A673 (cell line): ENCODE results near the gene CARD19. TPM values are rescaled to one million over a fixed set of nuclear protein-coding genes. Genes with fewer than 3 reads are reported as not detected.

Experiments used
- BruUV-seq: library from RNA; stranded (reverse); fragments of 400-500 nt; replicated peaks from 2 replicates; lab custom pipeline; 2021; lab: Mats Ljungman, UMichigan
- CTCF ChIA-PET: fragments of 300-600 bp; sonication (Branson Sonifier 250); formaldehyde crosslinking; loops from one replicate; lab custom pipeline; 2022; ENCODE audit warnings: antibody characterized with exemption; lab: Charles Lee
- POLR2A ChIA-PET: fragments of 300-600 bp; sonication (Branson Sonifier 250); formaldehyde crosslinking; loops from one replicate; lab custom pipeline; 2022; ENCODE audit warnings: antibody characterized with exemption; ENCODE audit not compliant: low non-redundant PET; lab: Charles Lee
- DNase-seq: peaks from one replicate; pipeline ENCODE4 v3.0.0-alpha.2; 2015; ENCODE audit warnings: low spot score
- H3K27ac ChIP-seq: fragments of 200-600 bp; sonication (generic); 2 replicates; pipeline ENCODE4 v1.5.1; 2016; ENCODE audit warnings: mixed run types, low read depth, mild to moderate bottlenecking, mixed read lengths, antibody characterized with exemption, low read length; ENCODE audit not compliant: poor library complexity, severe bottlenecking
- H3K27me3 ChIP-seq: fragments of 200-600 bp; sonication (generic); replicated peaks from 2 replicates; pipeline ENCODE4 v1.6.1; 2017; ENCODE audit warnings: mixed run types, low read depth, mild to moderate bottlenecking, mixed read lengths, antibody characterized with exemption, low read length; ENCODE audit not compliant: insufficient read depth, poor library complexity
- H3K36me3 ChIP-seq: fragments of 200-600 bp; sonication (generic); 2 replicates; pipeline ENCODE4 v1.6.1; 2016; ENCODE audit warnings: mixed run types, mild to moderate bottlenecking, mixed read lengths, antibody characterized with exemption, low read length; ENCODE audit not compliant: insufficient read depth, poor library complexity, severe bottlenecking
- H3K4me1 ChIP-seq: fragments of 200-600 bp; sonication (generic); 2 replicates; pipeline ENCODE4 v1.6.1; 2017; ENCODE audit warnings: mixed run types, mild to moderate bottlenecking, mixed read lengths, antibody characterized with exemption, low read length; ENCODE audit not compliant: insufficient read depth, poor library complexity, severe bottlenecking
- H3K4me3 ChIP-seq: fragments of 200-600 bp; sonication (generic); 2 replicates; pipeline ENCODE4 v1.5.1; 2016; ENCODE audit warnings: low read depth, mixed run types, mild to moderate bottlenecking, mixed read lengths, low read length; ENCODE audit not compliant: poor library complexity, severe bottlenecking
- H3K9me3 ChIP-seq: fragments of 200-600 bp; sonication (generic); 2 replicates; pipeline ENCODE4 v1.6.1; 2016; ENCODE audit warnings: mixed run types, low read depth, mild to moderate bottlenecking, mixed read lengths, antibody characterized with exemption, low read length; ENCODE audit not compliant: poor library complexity, severe bottlenecking
- EZH2 ChIP-seq: fragments of 200-600 bp; sonication (generic); IDR thresholded peaks from 2 replicates; pipeline ENCODE4 v1.6.1; 2017; ENCODE audit warnings: borderline replicate concordance, low read depth, mild to moderate bottlenecking, mixed read lengths, antibody characterized with exemption, low read length; ENCODE audit not compliant: poor library complexity, severe bottlenecking
- intact Hi-C: fragments of 100-400 bp; cut with micrococcal nuclease; formaldehyde crosslinking; loops from one replicate; pipeline ENCODE4 v1.10.0; 2022; ENCODE audit not compliant: unreplicated experiment
- total RNA-seq: library from RNA; stranded (reverse); gene quantifications from 2 replicates; pipeline ENCODE4 v1.2.3, GENCODE V29; 2021
- TF ChIP-seq, protein P1 (sequence below): fragments of 300-800, 200-600 bp; sonication (generic); conservative IDR thresholded peaks from 2 replicates; pipeline ENCODE4 v1.5.1; 2017; ENCODE audit warnings: low read depth, mild to moderate bottlenecking, antibody characterized with exemption, low read length, moderate library complexity, mixed read lengths

CARD19 gene
- total RNA-seq, 1 experiment from 2014 or later: 12.2 TPM

DNA sequence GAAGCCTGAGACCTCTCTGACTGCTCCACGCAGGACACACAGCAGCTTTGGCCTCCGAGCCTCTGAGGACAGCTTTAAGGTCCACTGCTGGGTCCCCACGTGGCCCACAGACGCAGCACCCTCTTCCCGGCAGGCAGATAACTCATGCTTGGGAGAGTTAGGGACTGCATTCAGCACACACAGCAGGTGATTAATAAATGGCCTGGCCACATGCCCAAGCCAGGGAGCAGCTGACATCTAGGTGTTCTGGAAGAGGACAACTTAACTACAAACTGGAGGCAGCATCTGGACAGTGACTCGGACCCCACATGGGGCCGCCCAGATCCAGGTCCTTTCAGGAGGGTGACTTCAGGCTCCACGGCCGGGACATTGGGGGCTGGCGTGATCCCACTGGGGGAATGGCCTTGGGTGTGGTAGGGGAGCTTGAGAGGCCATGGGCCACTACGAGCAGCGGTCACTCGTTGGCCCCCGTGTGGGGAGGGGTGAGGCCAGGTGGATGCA, 26.8 kb downstream of the CARD19 start:
- Histone ChIP-seq H3K4me3 (no peak overlapping the region), H3K36me3 (no peaks in the 10 kb centered on the region), H3K27ac (no peak overlapping the region), H3K4me1 (no peaks in the 10 kb centered on the region), H3K27me3 (no peaks in the 10 kb centered on the region), H3K9me3 (no peaks in the 10 kb centered on the region)
- TF ChIP-seq, protein P1, sequence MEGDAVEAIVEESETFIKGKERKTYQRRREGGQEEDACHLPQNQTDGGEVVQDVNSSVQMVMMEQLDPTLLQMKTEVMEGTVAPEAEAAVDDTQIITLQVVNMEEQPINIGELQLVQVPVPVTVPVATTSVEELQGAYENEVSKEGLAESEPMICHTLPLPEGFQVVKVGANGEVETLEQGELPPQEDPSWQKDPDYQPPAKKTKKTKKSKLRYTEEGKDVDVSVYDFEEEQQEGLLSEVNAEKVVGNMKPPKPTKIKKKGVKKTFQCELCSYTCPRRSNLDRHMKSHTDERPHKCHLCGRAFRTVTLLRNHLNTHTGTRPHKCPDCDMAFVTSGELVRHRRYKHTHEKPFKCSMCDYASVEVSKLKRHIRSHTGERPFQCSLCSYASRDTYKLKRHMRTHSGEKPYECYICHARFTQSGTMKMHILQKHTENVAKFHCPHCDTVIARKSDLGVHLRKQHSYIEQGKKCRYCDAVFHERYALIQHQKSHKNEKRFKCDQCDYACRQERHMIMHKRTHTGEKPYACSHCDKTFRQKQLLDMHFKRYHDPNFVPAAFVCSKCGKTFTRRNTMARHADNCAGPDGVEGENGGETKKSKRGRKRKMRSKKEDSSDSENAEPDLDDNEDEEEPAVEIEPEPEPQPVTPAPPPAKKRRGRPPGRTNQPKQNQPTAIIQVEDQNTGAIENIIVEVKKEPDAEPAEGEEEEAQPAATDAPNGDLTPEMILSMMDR: no peak
- TF ChIP-seq EZH2: no peak
- BruUV-seq: no TSS peak
- intact Hi-C loops: no loop called here
- POLR2A ChIA-PET: no interaction called here
- CTCF ChIA-PET: no interaction called here
- DNase-seq: no peak

DNA sequence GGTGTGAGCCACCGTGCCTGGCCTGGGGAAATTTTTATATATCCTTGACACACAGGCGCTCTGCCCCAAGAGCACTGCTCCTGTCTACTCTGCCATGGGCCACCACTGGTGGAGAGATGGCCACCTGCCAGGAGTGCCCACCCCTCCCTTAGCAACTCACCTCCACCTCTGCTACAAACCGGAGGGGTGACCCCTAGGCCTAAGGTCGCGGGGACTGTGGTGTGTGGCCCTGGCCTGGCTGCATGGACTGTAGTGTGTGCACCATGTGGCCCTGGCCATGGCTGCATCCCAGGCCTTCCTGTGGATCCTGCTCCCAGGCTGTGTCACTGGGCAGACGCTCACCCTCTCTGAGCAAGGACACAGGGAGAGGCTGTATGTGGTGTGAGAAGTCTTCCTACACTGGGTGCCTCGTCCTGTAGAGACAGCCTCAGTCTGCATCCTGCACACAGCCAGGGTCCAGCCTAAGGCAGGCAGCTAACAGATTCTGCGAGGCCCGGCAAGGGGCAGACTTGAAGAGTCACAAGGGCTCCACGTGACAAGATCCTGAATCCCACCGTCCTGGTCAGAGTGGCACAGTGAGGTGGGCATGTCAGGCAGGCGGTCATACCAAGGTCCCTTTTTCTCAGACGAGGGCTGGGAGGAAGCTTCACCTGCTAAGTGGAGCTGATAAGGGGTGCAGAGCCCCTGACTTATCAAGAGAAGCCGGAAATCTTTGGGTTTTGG, 27.7 kb downstream of the CARD19 start:
- intact Hi-C loops: no loop called here
- DNase-seq: no peak
- Histone ChIP-seq H3K27ac (no peak overlapping the region), H3K36me3 (no peaks in the 10 kb centered on the region), H3K4me1 (no peaks in the 10 kb centered on the region), H3K27me3 (no peaks in the 10 kb centered on the region), H3K4me3 (no peak overlapping the region), H3K9me3 (no peaks in the 10 kb centered on the region)
- TF ChIP-seq EZH2: no peak
- TF ChIP-seq, protein P1: no peak
- POLR2A ChIA-PET: no interaction called here
- CTCF ChIA-PET: no interaction called here
- no TSS peak for BruUV-seq

GRCh38 chr9:93124793-93125192, 28.8 kb downstream of the CARD19 start:
- no peak for DNase-seq
- H3K27me3 ChIP-seq: no peaks in the 10 kb centered on the region
- no peaks in the 10 kb centered on the region for H3K36me3 ChIP-seq
- no peaks in the 10 kb centered on the region for H3K9me3 ChIP-seq
- TF ChIP-seq EZH2: no peak
- no peaks in the 10 kb centered on the region for H3K4me1 ChIP-seq
- intact Hi-C loops: no loop called here
- BruUV-seq: no TSS peak
- CTCF ChIA-PET: no interaction called here
- H3K27ac ChIP-seq: no peak overlapping the region
- no peak overlapping the region for H3K4me3 ChIP-seq
- POLR2A ChIA-PET: no interaction called here
